Right renal cortex interstitium (tissue), 3 donors: ENCODE data around the gene TLL2. TPM values are rescaled to one million over a fixed set of nuclear protein-coding genes. Genes with fewer than 3 reads are reported as not detected.

Experiments used
- DNase-seq, 3 donors: peaks; one replicate each; pipeline ENCODE4 v3.0.0-alpha.2; 2013; ENCODE audit warnings: low read depth in 3 of 3, low spot score in 2 of 3
- polyA plus RNA-seq, 3 donors: library from polyadenylated mRNA; unstranded; fragments of 120-200 nt; gene quantifications; one replicate each; pipeline ENCODE4 v1.2.1, GENCODE V29; 2013; ENCODE audit not compliant: insufficient read length in 3 of 3

TLL2 gene
- polyA plus RNA-seq, 3 donors = 0.75 to 0.99 (median 0.89) TPM

- DNase-seq = no peak
Observed at GRCh38 chr10:96402417-96403305, 111.1 kb downstream of the TLL2 start.

DNA sequence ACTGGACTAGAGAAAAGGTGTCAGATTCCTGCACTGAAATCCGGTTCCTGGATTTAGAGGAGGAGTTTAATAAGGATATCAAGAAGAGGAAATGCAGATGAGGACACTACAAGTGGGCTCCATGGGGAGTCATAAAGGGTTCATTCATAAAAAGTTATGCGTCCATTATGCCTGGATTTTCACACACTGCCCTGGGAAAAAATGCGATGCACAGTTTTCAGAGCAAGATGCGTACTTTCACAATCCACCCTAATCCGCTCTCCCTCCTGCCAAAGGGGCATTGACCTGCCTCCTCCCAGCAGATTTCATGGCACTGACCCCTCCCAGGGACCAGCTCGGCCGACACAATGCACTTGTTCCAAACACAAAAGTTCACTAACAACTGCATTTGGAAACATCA lies 112.7 kb downstream of the TLL2 start:
- no peak for DNase-seq

DNA sequence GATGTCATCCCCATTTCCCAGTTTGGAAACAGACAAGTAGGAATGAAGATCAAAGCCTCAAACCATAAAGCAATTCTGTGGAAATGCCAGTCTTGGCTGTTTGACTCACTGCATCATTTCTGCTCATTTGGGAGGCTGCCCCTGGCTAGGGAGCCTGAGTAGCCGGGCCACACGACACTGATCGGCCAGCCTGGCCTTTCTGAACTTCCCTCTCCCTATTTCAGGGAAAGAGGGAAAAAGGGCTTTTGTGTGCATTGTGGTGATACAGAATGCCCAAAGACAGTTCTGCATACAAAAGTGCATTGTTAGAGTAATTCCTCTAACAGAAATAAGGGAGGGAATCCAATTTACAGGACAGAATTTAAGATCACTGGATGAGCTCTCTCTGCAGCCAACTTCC lies 113.3 kb downstream of the TLL2 start:
- DNase-seq = no peak

- DNase-seq = no peak
Observed at GRCh38 chr10:96397902-96398301, 115.8 kb downstream of the TLL2 start.

- DNase-seq = peak in 2 of 3 donors; percentile 59 to 60
Observed at GRCh38 chr10:96395931-96396877, 117.5 kb downstream of the TLL2 start.

GRCh38 chr10:96390460-96390864 lies 123.3 kb downstream of the TLL2 start:
- DNase-seq = no peak

- no peak for DNase-seq
Observed at GRCh38 chr10:96389785-96390184, 123.9 kb downstream of the TLL2 start.

DNA sequence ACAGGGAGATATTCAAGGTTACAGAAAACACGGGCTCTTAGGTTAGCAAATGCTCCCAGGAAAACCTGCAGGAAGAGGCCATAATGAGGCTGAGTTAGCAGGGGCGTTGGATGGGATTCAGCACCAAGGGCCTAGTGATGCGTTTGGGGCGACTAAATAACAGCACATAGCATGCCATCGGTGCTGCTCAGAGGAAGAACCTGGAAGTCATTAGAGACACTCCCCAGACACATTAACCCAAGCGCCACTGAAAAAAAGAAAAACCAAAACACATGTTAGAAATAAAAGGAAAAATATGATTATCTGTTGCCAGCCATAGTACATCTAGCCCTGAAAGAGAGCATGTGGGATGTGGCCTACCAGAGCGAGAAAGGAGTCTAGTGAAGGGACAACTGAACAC lies 126.1 kb downstream of the TLL2 start:
- DNase-seq = no peak

- DNase-seq = no peak
Observed at GRCh38 chr10:96387161-96387560, 126.6 kb downstream of the TLL2 start.

DNA sequence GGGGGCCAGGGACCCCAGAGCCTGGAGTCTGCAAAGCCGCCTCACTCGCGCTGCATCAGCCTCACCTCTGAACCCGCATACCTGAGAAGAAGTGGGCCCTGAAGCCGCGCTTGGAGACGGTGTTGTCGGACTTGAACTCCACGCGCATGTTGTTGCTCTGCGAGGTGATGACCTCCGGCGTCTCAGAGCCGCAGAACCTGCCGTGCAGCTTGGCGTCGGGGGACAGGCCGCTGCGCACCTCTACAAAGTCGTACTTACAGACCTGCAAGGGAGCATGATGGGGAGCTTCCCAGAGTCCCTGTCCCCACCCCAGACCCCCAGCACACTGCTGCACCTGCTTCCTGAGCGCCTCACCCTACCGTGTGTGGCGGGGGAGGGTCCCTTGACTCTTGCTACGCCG lies 129.2 kb downstream of the TLL2 start:
- no peak for DNase-seq

DNA sequence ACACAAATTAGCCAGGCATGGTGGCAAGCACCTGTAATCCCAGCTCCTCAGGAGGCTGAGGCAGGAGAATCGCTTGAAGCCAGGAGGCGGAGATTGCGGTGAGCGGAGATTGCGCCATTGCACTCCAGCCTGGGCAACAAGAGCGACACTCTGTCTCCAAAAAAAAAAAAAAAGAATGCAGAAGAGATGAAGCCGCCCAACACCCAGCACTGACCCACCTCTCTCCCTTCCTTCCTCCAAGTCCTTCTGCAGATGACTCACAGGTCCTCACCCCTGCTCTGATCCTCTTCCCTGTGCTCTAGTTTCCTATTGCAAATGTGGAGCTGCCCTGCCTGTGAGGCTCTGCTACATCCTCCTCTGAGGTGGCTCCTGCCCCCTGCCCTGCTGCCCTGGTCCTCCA lies 132.9 kb downstream of the TLL2 start:
- DNase-seq = no peak

GRCh38 chr10:96379758-96380157 lies 134.0 kb downstream of the TLL2 start:
- DNase-seq = no peak

- no peak for DNase-seq
Observed at GRCh38 chr10:96378741-96379140, 135.0 kb downstream of the TLL2 start.

DNA sequence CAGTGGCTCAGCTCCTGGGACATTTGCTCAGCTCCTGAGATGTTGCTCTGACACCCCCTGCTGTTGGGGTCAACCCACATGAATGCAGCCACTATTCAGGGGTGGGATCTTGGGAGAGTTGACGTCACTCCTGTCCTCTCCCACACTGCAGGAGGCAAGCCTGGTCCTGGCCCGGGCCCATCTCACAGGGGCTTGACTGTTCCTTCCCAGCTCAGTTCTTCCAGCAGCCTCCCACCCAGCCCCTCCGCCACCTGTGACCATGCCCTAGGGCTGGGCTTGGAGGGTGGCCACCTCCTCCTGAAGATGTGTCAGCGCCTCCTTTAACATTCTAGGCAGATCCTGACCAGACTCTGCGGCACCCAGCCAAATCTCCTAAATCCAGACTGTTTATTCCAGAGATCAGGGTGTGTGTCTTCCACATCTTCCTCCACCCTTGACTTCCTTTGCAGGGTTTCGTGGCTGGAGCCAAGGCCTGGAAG lies 135.9 kb downstream of the TLL2 start:
- DNase-seq = no peak

DNA sequence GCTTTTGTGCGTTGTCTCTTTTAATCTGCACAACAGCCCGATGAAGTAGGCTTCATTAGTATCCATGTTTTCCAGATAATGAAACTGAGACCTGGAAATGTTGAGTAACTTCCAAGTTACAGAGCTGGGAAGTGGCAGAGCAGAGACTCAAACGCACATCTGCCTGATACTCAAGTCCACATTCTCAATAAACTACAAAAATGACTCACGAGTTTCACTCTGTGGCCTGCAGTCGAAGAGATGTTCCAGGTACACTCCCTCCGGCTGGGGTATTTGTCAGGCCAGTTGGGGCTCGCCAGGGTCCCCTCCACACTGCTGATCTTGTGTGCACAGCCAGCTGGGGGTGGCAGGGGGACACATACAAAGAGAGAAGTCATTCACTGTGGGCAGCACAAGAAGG lies 137.2 kb downstream of the TLL2 start:
- no peak for DNase-seq

DNA sequence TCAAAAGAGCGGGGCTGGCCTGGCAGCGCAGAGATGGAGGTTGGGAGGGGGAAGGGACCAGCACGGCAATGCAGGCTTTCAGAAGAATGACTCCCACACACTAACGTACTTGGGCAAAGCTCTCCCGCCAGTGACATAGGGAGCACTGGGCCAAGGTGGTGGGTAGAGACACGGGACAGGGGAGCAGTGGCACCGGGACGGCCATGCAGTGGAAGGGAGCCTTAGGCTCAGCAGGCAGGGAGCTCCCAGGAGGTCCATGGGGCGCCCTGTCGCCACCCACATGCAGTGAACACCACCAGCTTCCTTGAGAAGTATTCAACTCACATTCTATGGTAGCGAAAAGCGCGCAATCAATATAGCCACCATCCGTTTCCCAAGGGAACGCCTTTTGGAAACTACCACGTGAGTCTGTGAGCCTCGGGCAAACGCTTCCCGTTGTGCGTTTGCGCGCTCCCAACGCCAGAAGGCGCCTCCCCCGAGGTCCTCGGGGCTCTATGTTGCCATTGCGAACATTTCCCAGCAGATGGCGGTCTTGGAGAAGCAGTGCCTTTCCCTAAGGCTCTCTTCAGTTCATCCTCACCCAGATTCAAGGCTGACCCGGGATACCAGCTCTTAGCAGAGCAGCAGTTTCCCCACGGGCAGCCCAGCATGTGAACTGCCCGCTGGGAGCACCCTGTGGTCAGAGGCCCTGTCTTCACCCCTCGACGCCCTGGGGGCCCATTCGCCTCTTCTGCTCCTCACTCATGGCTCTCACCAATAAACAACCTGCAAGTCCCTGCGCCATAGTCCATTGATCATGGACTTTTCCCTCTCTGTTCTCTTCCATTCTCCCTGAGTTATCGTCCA lies 138.5 kb downstream of the TLL2 start:
- DNase-seq = peak; percentile 77 to 87 (median 85)

GRCh38 chr10:96374639-96374984 lies 139.1 kb downstream of the TLL2 start:
- no peak for DNase-seq

GRCh38 chr10:96374004-96374403 lies 139.7 kb downstream of the TLL2 start:
- no peak for DNase-seq

DNA sequence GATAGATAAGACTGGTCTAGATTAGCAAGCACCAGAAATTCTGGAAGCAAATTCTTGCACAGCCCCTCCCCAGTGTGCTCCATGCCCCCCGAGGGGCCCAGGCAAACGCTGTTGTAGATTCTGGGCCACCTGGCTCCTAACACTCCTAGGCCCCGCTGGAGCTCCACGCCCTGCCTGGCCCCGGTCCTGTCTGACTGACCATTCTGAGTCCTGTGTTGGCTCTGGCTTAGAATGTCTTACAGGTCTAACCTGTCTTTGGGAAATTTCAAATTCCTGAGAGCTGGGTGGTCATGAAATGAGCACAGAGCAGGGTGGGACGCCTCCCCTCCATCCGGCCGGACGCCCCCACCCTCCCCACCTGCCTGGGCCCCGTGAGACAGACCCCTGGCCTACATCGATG lies 142.4 kb downstream of the TLL2 start:
- DNase-seq = no peak

DNA sequence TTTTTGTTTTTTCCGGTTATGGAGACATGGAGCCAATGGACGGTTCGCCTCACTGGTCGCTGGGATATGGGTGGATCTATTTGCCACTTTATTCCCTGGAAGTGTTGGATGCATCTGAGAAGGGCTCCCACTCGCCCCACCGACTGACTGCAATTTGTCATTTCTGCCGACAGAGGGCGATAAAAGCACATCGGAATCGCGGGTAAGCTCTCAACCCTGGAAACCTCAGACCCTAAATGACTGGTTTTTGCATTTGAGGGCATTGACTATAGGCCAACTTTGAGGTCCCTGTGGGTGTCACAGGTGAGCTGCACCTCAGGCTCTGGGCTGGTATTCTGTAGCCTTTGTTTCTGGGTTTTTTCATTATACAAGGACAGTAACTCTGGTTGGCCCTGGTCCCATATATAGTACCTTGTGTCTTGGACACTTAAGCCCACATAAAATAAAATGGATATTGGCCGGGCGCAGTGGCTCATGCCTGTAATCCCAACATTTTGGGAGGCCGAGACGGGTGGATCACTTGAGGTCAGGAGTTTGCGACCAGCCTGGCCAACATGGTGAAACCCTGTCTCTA lies 143.1 kb downstream of the TLL2 start:
- DNase-seq = peak in 2 of 3 donors; percentile 38 to 42
